ENCODE data around the gene SLC18A3.

The SLC18A3 gene

GRCh38 chr10:49610114-49610457 lies at the start of gene SLC18A3:
Gene SLC18A3, plus strand, starts transcription at chr10:49610310. Its CDS starts 431 bp downstream, at chr10:49610741.
- H3K36me3 ChIP-seq = no peaks in the 10 kb centered on the region
- H4K20me1 ChIP-seq = peaks cover 5% of the 10 kb centered on the region; the same call in 1 of the 2 replicates
- H3K27me3 ChIP-seq = peaks cover 66% of the 10 kb centered on the region
- no peak for TF ChIP-seq Cebpa-rat (IDR thresholded peaks at IDR 0.05)
- no peak within 1 kb of the TSS for H3K27ac ChIP-seq
- peaks cover 49% of the 10 kb centered on the region for H3K9me3 ChIP-seq
- peaks cover 24% of the 10 kb centered on the region for H3K4me1 ChIP-seq
- no peak within 1 kb of the TSS; the same call in 1 of the 2 replicates for H3K4me3 ChIP-seq
- no peak within 1 kb of the TSS for H3K9ac ChIP-seq
- no peak within 1 kb of the TSS for H3K4me2 ChIP-seq

DNA sequence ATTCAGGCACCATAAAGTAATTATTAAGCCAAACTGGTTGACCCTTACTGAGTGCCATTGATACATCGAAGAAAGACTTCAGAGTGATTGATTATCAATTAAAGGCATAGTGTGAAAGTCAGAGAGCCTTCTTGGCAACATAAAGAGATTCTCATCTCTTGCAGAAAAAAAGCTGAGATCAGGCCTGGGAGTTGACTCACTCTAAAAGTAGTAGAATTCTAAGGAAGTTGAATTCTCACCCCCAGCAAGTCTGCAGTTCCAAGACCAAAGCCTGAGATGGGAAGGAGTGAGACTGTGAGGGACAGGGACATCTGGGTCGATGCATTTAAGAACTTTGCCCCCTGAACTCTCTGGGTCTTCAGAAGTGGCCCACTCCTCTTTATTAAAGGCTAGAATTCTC lies 49.6 kb upstream of the SLC18A3 start:
- no peaks in the 10 kb centered on the region for H3K4me1 ChIP-seq
- H3K27me3 ChIP-seq = no peaks in the 10 kb centered on the region
- no peak overlapping the region for H3K4me3 ChIP-seq
- TF ChIP-seq Cebpa-rat (IDR thresholded peaks at IDR 0.05) = no peak
- H3K9me3 ChIP-seq = no peaks in the 10 kb centered on the region
- H3K27ac ChIP-seq = no peak overlapping the region
- H3K4me2 ChIP-seq = no peak overlapping the region
- H4K20me1 ChIP-seq = no peaks in the 10 kb centered on the region
- H3K36me3 ChIP-seq = no peaks in the 10 kb centered on the region
- no peak overlapping the region for H3K9ac ChIP-seq

DNA sequence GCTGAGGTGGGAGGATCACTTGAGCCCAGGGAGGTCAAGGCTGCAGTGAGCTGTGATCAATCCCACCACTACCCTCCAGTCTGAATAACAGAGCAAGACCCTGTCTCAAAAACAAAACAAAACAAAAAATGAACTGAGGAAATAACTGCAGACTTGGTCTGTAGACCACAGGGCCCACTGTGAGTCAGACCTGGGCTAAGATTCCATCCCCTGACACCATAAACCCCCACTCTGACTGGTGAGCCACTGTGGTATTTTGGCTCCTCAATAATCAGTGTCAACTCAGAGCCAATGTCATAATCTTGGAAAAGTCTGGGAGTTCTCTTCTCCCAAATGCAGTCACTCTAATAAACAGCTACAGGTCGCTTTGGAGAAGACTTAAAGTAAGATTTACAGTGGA lies 47.2 kb upstream of the SLC18A3 start:
- H3K9ac ChIP-seq = no peak overlapping the region
- H3K27ac ChIP-seq = no peak overlapping the region
- TF ChIP-seq Cebpa-rat (IDR thresholded peaks at IDR 0.05) = no peak
- no peaks in the 10 kb centered on the region for H3K9me3 ChIP-seq
- no peaks in the 10 kb centered on the region for H4K20me1 ChIP-seq
- H3K4me2 ChIP-seq = no peak overlapping the region
- no peaks in the 10 kb centered on the region for H3K36me3 ChIP-seq
- H3K27me3 ChIP-seq = no peaks in the 10 kb centered on the region
- no peaks in the 10 kb centered on the region for H3K4me1 ChIP-seq
- H3K4me3 ChIP-seq = no peak overlapping the region

DNA sequence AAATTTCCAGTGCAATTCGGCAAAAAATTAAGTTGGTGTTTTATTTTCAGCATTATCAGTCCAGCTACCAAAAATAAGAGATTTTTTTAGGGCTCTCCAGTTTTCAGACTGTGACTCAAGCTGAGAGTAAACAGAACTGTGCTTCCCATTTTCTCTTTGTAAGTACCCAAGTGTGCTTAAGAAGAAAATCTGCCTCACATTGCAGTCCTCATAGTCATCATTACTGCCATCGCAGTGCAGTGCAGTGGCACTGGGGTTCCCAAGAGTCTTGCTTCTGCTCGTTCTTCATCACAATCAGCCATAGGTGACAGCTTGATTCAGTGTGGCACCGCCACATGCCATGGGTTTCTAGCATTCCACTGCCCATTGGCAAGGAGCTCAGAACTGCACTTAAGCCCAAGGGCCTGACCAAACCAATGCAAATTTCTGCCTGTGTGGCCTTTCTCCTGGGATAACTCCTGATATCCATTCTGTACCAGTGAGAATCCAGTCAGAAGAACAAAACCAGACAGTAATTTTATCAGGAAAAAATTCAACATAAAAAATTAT lies 45.6 kb upstream of the SLC18A3 start:
- Histone ChIP-seq H3K9ac (no peak overlapping the region), H4K20me1 (no peaks in the 10 kb centered on the region), H3K4me2 (no peak overlapping the region), H3K27me3 (no peaks in the 10 kb centered on the region), H3K36me3 (no peaks in the 10 kb centered on the region), H3K4me3 (no peak overlapping the region), H3K4me1 (no peaks in the 10 kb centered on the region), H3K27ac (no peak overlapping the region), H3K9me3 (peaks cover 8% of the 10 kb centered on the region)
- TF ChIP-seq Cebpa-rat (IDR thresholded peaks at IDR 0.05) = no peak

GRCh38 chr10:49567810-49568209 lies 42.3 kb upstream of the SLC18A3 start:
- no peak overlapping the region for H3K4me2 ChIP-seq
- no peak overlapping the region for H3K27ac ChIP-seq
- no peaks in the 10 kb centered on the region for H3K36me3 ChIP-seq
- no peaks in the 10 kb centered on the region for H3K27me3 ChIP-seq
- no peak for TF ChIP-seq Cebpa-rat (IDR thresholded peaks at IDR 0.05)
- H3K9ac ChIP-seq = no peak overlapping the region
- no peaks in the 10 kb centered on the region for H3K4me1 ChIP-seq
- no peak overlapping the region for H3K4me3 ChIP-seq
- H3K9me3 ChIP-seq = peaks cover 8% of the 10 kb centered on the region
- H4K20me1 ChIP-seq = no peaks in the 10 kb centered on the region

DNA sequence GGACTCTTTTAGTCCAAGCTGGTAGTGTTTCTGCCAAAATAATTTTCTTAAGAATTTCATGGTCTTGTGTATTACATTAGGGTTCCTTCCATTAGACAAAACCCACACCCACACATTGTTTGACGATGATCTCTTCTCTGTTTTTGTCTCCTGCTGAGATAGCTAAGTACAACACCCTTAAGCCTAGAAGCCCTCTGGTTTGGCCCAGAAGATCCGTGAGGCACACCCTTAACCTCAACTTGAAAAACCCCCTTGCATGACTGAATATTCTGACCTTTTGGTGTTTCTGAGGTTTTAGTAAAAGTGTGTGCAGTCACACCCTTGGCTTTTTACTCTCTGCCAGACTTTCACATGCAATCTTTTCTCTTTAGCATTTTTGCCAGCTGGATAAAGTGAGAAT lies 41.9 kb upstream of the SLC18A3 start:
- H3K4me2 ChIP-seq = no peak overlapping the region
- no peak overlapping the region for H3K9ac ChIP-seq
- no peak for TF ChIP-seq Cebpa-rat (IDR thresholded peaks at IDR 0.05)

DNA sequence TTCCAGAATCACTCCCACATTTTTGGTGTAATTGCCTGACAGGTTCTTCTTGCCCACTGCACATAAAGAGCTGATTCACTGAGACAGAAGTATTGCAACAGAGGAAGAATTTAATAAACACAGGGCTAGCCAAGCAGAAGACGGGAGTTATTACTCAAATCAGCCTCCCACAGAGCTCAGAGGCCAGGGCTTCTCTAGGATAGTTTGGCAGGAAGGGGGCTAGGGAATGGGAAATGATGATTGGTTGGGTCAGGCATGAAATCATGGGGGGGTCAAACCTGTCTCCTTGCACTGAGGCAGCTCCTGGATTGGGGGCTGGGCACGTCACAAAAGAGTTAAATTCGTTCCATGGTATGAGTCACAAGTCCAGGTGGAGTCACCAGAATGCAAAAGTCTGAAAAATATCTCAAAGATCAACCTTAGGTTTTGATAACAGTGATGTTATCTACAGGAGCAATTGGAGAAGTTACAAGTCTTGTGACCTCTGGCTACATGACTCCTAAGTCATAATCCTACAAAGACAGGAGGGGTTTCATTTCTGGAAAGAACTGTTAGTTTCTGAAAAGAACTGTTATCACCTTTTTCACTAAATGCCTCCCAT lies 41.0 kb upstream of the SLC18A3 start:
- H3K9me3 ChIP-seq = peaks cover 8% of the 10 kb centered on the region
- no peak overlapping the region for H3K4me2 ChIP-seq
- H3K36me3 ChIP-seq = no peaks in the 10 kb centered on the region
- H3K27me3 ChIP-seq = no peaks in the 10 kb centered on the region
- H4K20me1 ChIP-seq = no peaks in the 10 kb centered on the region
- no peak for TF ChIP-seq Cebpa-rat (IDR thresholded peaks at IDR 0.05)
- H3K27ac ChIP-seq = no peak overlapping the region
- H3K4me3 ChIP-seq = no peak overlapping the region
- H3K9ac ChIP-seq = no peak overlapping the region
- no peaks in the 10 kb centered on the region for H3K4me1 ChIP-seq

More for the DNA sequence above, 41.9 kb upstream of the SLC18A3 start:
- no peaks in the 10 kb centered on the region for H4K20me1 ChIP-seq
- no peaks in the 10 kb centered on the region for H3K36me3 ChIP-seq
- no peak overlapping the region for H3K27ac ChIP-seq
- H3K4me3 ChIP-seq = no peak overlapping the region
- no peaks in the 10 kb centered on the region for H3K27me3 ChIP-seq
- no peaks in the 10 kb centered on the region for H3K4me1 ChIP-seq
- peaks cover 8% of the 10 kb centered on the region for H3K9me3 ChIP-seq

DNA sequence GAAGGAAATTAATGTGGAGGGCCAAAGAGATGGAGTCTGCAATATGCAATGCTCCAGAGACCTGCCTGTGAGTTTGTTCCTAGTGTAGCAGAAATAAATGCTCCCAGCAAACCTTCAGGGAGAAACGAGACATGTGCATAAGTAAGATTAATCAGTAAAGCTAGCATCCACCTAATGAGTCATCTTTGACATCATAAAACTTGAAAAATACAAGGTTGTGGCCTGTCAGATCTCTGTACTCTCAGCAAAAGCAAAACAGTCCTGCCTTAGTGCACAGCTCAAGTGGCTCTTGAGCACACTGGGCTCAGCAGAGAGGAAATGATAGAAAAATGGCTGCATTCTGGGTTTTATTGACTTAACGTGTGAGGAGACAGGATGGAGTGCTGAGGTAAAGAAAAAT lies 38.7 kb upstream of the SLC18A3 start:
- H3K4me2 ChIP-seq = no peak overlapping the region
- H3K4me1 ChIP-seq = no peaks in the 10 kb centered on the region
- H3K27me3 ChIP-seq = no peaks in the 10 kb centered on the region
- H3K9me3 ChIP-seq = peaks cover 8% of the 10 kb centered on the region
- TF ChIP-seq Cebpa-rat (IDR thresholded peaks at IDR 0.05) = no peak
- no peaks in the 10 kb centered on the region for H4K20me1 ChIP-seq
- no peak overlapping the region for H3K9ac ChIP-seq
- no peak overlapping the region for H3K27ac ChIP-seq
- H3K36me3 ChIP-seq = no peaks in the 10 kb centered on the region
- no peak overlapping the region for H3K4me3 ChIP-seq

- no peak for TF ChIP-seq Cebpa-rat (IDR thresholded peaks at IDR 0.05)
- Histone ChIP-seq H4K20me1 (no peaks in the 10 kb centered on the region), H3K4me1 (no peaks in the 10 kb centered on the region), H3K27ac (no peak overlapping the region), H3K9ac (no peak overlapping the region), H3K9me3 (peaks cover 8% of the 10 kb centered on the region), H3K4me3 (no peak overlapping the region), H3K4me2 (no peak overlapping the region), H3K36me3 (no peaks in the 10 kb centered on the region), H3K27me3 (no peaks in the 10 kb centered on the region)
These were observed 37.5 kb upstream of the SLC18A3 start for GRCh38 chr10:49572594-49573114.

DNA sequence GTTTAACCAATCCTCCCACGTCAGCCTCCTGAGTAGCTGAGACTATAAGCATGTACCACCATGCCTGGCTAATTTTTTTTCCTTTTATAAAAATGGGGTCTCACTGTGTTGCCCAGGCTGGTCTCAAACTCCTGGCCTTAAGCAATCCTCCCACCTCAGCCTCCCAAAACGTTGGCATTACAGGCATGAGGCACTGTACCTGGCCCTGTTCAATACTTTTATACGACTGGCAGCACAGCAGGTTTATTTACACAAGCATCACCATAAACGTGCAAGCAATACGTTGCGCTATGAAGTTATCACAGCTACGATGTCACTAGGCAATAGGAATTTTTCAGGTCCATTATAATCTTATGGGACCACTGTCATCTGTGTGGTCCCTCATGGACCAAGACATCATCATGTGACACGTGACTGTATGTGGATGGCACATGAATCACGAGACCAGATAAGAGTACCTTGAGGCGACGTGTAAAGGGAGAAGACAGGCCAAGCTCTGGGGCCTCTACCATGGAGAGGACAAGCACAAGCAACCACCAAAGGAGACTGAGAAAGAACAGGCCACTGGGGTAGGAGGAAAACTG lies 34.5 kb upstream of the SLC18A3 start:
- Histone ChIP-seq H3K4me3 (no peak overlapping the region), H4K20me1 (no peaks in the 10 kb centered on the region), H3K27ac (no peak overlapping the region), H3K4me1 (no peaks in the 10 kb centered on the region), H3K9ac (no peak overlapping the region), H3K9me3 (no peaks in the 10 kb centered on the region), H3K36me3 (no peaks in the 10 kb centered on the region), H3K4me2 (no peak overlapping the region), H3K27me3 (no peaks in the 10 kb centered on the region)
- no peak for TF ChIP-seq Cebpa-rat (IDR thresholded peaks at IDR 0.05)

All from BLaER1 (cell line).